ENCODE data around the gene DIO3.
"Not testable (repeated sequence)": the region's sequence is repeated elsewhere in the genome, so short reads cannot be mapped to it uniquely, and the experiment has no call there.

The DIO3 gene

DNA sequence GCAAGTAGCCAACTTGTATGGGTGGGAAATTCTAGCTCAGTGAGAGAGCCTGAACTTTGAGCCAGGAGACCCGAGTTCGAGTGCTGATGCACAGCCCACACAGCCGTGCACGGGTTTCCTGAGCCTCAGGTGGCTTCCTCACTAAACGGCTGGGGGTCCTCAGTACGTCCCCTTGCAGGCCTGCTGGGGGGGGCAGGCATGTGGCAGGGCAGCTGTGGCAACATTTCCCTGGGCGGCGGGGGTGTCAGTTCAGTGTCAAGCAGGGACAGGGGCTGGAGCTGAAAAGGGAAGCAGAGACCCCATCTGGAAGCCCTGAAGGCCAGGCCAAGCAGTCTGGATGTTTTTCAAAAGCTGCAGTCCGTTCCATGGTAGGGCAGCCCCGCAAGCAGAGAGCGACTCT lies 14.6 kb upstream of the DIO3 start:
- no peak overlapping the region for H3K4me3 ChIP-seq (ENCODE audit: low read length)
- H3K9ac ChIP-seq (ENCODE audit: low read length) = no peak overlapping the region
- no peaks in the 10 kb centered on the region for H3K9me3 ChIP-seq (ENCODE audit: control insufficient read depth, low read length)
- no peaks in the 10 kb centered on the region for H3K4me1 ChIP-seq (ENCODE audit: control insufficient read depth, insufficient read depth, low read length)
- H3K27me3 ChIP-seq (ENCODE audit: control insufficient read depth, insufficient read depth, low read length) = no peaks in the 10 kb centered on the region
- no peaks in the 10 kb centered on the region for H3K36me3 ChIP-seq (ENCODE audit: control insufficient read depth, insufficient read depth, low read length)

DNA sequence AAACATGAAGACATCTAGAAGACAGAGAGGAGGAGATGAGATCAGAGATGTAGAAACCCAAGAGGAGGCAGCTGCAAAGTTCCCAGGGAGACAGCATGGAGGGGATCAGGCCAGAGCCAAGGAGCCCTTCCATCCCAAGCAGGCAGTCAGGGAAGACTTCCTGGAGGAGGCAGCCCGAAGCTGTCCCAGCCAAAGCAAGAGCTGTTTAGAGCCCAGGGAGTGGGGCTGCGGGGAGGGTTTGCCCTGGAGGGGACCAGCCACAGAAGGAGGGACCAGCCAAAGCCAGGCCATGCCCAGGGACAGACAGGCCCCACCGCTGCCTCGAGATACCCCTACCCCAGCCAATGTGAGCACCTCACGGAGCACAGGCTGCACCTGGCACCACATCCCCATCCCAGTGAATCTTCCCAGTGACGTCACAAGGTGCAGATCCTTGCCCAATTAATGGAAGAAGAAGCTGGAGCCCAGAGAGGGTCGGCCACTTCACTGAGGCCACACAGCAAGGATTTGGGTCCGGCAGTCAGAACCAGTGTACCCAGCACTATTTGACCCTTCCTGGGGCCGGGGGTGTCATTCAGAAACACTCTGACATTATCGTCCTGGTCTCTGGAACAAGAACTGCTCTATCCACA lies 14.1 kb upstream of the DIO3 start:
- no peak overlapping the region for H3K4me3 ChIP-seq (ENCODE audit: low read length)
- no peak overlapping the region for H3K9ac ChIP-seq (ENCODE audit: low read length)
- H3K4me1 ChIP-seq (ENCODE audit: control insufficient read depth, insufficient read depth, low read length) = no peaks in the 10 kb centered on the region
- no peaks in the 10 kb centered on the region for H3K27me3 ChIP-seq (ENCODE audit: control insufficient read depth, insufficient read depth, low read length)
- no peaks in the 10 kb centered on the region for H3K36me3 ChIP-seq (ENCODE audit: control insufficient read depth, insufficient read depth, low read length)
- no peaks in the 10 kb centered on the region for H3K9me3 ChIP-seq (ENCODE audit: control insufficient read depth, low read length)

DNA sequence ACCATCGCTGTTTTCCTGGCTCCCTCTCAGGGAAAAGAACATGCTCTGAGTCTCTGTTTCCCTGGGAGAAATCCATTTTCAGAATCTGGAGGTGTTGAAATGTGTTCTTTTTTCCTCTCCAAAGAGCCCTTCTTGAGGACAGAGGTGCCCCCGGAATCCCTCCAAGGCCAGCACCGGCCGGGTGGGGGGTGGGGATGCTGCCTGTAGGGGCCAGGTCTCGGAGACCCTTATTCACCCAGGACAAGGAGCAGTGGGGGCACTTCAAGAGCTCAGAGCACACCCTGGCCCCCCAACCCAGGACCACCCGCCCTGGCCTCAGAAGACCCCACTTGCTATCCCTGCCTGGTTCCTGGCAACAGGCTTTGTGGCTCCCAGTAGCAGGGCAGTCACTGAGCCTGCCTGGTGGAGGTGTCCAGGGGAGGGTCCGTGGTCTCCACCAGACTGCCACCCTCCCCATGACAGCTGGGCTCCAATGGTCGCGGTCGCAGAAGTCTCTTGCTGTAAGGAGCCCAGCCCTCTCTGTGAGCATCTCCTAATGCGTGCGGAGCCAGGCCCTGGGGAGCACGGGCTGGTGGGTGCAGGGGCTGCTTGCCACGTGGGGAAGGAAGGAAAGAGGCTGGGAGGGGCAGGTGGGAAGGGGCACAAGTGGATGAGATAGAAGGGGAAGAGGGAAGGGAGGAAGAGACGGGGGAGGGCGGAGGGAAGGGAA lies 13.2 kb upstream of the DIO3 start:
- Histone ChIP-seq H3K4me3 (ENCODE audit: low read length) (no peak overlapping the region), H3K9ac (ENCODE audit: low read length) (no peak overlapping the region), H3K27me3 (ENCODE audit: control insufficient read depth, insufficient read depth, low read length) (no peaks in the 10 kb centered on the region), H3K36me3 (ENCODE audit: control insufficient read depth, insufficient read depth, low read length) (no peaks in the 10 kb centered on the region), H3K9me3 (ENCODE audit: control insufficient read depth, low read length) (no peaks in the 10 kb centered on the region), H3K4me1 (ENCODE audit: control insufficient read depth, insufficient read depth, low read length) (no peaks in the 10 kb centered on the region)

DNA sequence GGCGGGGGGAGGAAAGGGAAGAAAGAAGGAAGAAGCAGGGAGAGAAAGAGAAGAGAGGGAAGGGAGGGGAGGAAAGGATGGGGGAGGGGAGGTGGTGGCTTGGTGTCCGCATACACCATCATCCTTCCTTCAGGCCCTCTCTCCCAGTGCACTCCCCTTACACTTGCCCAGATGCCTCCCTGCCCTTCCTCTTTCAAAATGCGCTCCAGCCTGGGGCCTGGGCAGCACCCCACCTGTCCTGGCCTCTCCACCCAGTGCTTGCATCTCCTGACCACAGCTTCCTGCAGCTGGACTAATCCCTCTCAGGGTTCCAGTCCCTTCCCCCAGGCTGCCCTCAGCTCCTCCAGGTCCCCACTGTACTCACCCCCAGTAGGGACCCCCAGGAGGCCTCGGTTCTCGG lies 12.6 kb upstream of the DIO3 start:
- no peaks in the 10 kb centered on the region for H3K27me3 ChIP-seq (ENCODE audit: control insufficient read depth, insufficient read depth, low read length)
- no peaks in the 10 kb centered on the region for H3K9me3 ChIP-seq (ENCODE audit: control insufficient read depth, low read length)
- no peaks in the 10 kb centered on the region for H3K36me3 ChIP-seq (ENCODE audit: control insufficient read depth, insufficient read depth, low read length)
- no peaks in the 10 kb centered on the region for H3K4me1 ChIP-seq (ENCODE audit: control insufficient read depth, insufficient read depth, low read length)
- H3K9ac ChIP-seq (ENCODE audit: low read length) = no peak overlapping the region
- H3K4me3 ChIP-seq (ENCODE audit: low read length) = no peak overlapping the region

DNA sequence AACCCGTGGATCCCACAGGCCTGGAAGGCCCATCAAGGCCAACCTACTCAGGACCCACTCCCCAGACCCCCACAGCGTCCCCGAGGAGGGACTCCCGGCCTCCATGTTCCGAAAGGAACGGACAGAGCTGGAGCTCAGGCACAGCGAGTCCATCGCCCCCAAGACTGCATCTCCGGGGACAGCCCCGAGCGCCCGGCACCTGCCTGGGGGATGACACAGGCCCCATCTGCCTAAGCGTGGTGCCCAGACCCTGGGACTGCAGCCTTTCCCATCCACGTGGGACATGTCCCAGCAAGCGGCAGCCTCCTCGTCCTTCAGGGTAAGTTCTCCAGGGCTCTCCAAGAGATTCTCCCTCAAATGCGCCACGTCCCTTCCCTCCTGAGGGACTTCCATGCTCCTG lies 12.1 kb upstream of the DIO3 start:
- no peak overlapping the region for H3K9ac ChIP-seq (ENCODE audit: low read length)
- H3K27me3 ChIP-seq (ENCODE audit: control insufficient read depth, insufficient read depth, low read length) = no peaks in the 10 kb centered on the region
- H3K4me1 ChIP-seq (ENCODE audit: control insufficient read depth, insufficient read depth, low read length) = no peaks in the 10 kb centered on the region
- H3K36me3 ChIP-seq (ENCODE audit: control insufficient read depth, insufficient read depth, low read length) = no peaks in the 10 kb centered on the region
- no peaks in the 10 kb centered on the region for H3K9me3 ChIP-seq (ENCODE audit: control insufficient read depth, low read length)
- no peak overlapping the region for H3K4me3 ChIP-seq (ENCODE audit: low read length)

DNA sequence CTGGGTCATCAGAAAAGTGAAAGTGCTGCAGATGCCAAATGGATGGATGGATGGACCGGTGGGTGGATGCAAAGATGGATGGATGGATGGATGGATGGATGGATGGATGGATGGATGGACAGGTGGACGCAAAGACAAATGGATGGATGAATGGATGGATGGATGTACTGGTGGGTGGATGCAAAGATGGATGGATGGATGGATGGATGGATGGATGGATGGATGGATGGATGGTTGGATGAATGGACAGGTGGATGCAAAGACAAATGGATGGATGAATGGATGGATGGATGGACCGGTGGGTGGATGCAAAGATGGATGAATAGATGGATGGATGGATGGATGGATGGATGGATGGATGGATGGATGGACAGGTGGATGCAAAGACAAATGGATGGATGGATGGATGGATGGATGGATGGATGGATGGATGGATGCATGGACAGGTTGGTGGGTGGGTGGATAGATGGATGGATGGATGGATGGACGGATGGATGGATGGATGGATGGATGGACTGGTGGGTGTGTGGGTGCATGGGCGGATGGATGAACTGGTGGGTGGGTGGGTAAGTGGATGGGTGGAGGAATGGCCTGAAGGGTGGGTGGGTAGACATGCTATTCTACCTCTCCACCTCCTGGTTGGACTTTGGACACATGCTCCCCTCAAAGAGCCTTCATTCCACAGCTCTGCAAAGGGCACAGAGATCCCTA lies 10.9 kb upstream of the DIO3 start:
- not testable (repeated sequence) for H3K4me3 ChIP-seq (ENCODE audit: low read length); H3K4me1 ChIP-seq (ENCODE audit: control insufficient read depth, insufficient read depth, low read length); H3K9ac ChIP-seq (ENCODE audit: low read length); H3K36me3 ChIP-seq (ENCODE audit: control insufficient read depth, insufficient read depth, low read length); H3K27me3 ChIP-seq (ENCODE audit: control insufficient read depth, insufficient read depth, low read length); H3K9me3 ChIP-seq (ENCODE audit: control insufficient read depth, low read length)

DNA sequence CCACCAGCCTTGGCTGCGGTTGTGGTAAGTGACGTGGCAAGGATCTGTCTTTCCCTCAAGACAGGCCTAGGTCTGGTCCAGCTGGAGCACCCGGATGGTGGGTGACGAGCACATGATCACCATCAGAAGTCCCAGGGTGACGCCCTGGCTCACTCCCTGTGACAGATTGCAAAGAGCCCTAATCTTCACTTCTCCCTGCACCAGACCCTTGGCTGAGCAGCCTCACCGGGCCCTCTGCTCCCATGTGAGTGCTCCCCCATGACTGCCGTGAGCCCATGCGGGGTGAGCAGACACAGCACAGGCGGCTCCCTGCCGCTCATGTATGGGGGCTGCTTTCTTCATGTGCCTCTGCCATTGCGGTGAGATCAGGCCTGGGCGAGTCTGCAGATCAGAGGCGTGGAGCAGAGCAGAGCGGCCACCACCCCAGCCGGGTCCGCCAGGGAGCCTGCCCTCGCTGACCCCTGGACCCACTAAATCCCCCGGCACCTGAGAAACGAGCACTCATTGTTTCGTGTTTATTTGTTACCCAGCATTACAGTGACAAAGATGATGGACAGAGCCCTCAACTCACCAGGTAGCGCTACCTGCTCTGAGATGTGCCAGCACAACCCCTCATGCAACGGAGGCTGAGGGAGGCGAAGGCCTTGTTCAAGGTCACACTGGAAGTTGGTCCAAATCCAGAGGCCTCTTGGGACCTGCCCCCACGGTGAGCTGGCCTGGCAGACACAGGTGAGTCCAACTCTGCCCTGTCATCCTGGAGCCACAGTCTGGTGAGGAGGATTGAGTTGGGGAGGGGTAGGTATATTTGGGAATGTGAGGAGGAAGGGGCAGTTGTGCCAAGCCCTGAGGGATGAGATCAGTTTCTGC lies 9.3 kb upstream of the DIO3 start:
- H3K9ac ChIP-seq (ENCODE audit: low read length) = no peak overlapping the region
- H3K36me3 ChIP-seq (ENCODE audit: control insufficient read depth, insufficient read depth, low read length) = no peaks in the 10 kb centered on the region
- peaks cover 6% of the 10 kb centered on the region for H3K27me3 ChIP-seq (ENCODE audit: control insufficient read depth, insufficient read depth, low read length)
- H3K9me3 ChIP-seq (ENCODE audit: control insufficient read depth, low read length) = no peaks in the 10 kb centered on the region
- no peaks in the 10 kb centered on the region for H3K4me1 ChIP-seq (ENCODE audit: control insufficient read depth, insufficient read depth, low read length)
- no peak overlapping the region for H3K4me3 ChIP-seq (ENCODE audit: low read length)

DNA sequence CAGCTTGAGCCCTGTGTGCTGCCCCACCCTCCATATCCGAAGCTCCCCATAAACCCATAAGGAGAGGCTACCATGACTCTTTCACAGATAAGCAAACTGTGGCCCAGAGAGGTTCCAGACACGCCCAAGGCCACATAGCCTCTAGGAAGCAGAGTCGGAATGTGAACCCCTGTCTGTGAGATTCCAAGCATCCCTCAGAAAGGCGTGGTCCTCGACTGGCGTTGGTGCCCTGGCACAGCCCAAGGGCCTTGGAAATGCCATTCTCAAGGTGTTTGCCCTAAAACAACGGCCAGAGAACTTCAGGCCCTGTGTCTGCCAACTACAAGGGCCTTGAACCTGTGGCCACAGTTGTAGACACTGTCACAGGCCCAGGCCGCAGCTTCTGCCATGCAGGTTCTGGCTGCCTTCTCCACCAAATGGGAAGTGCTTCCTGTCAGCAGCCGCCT lies 8.5 kb upstream of the DIO3 start:
- no peaks in the 10 kb centered on the region for H3K4me1 ChIP-seq (ENCODE audit: control insufficient read depth, insufficient read depth, low read length)
- no peaks in the 10 kb centered on the region for H3K9me3 ChIP-seq (ENCODE audit: control insufficient read depth, low read length)
- no peak overlapping the region for H3K4me3 ChIP-seq (ENCODE audit: low read length)
- no peaks in the 10 kb centered on the region for H3K36me3 ChIP-seq (ENCODE audit: control insufficient read depth, insufficient read depth, low read length)
- peaks cover 6% of the 10 kb centered on the region for H3K27me3 ChIP-seq (ENCODE audit: control insufficient read depth, insufficient read depth, low read length)
- no peak overlapping the region for H3K9ac ChIP-seq (ENCODE audit: low read length)

DNA sequence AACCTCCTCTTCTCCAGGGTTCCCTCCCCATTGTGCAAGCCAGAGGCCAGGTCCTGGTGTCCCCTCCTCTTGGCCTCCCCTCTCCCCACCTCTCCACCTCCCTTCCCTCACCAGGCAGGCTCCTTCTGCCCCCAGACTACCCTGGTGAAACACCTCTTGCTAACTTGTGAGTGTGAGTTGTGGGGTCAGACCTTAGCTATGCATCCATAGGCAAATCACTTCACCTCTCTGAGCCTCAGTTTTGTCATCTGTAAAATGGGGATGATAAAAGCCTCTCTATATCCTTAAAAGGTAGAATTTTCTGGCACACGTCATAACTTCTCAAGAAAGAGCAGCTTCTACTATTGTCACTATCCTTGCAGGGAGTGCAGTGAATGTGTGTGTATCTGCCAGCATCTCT lies 7.9 kb upstream of the DIO3 start:
- Histone ChIP-seq H3K4me1 (ENCODE audit: control insufficient read depth, insufficient read depth, low read length) (no peaks in the 10 kb centered on the region), H3K36me3 (ENCODE audit: control insufficient read depth, insufficient read depth, low read length) (no peaks in the 10 kb centered on the region), H3K9ac (ENCODE audit: low read length) (no peak overlapping the region), H3K27me3 (ENCODE audit: control insufficient read depth, insufficient read depth, low read length) (peaks cover 10% of the 10 kb centered on the region), H3K4me3 (ENCODE audit: low read length) (no peak overlapping the region), H3K9me3 (ENCODE audit: control insufficient read depth, low read length) (no peaks in the 10 kb centered on the region)

DNA sequence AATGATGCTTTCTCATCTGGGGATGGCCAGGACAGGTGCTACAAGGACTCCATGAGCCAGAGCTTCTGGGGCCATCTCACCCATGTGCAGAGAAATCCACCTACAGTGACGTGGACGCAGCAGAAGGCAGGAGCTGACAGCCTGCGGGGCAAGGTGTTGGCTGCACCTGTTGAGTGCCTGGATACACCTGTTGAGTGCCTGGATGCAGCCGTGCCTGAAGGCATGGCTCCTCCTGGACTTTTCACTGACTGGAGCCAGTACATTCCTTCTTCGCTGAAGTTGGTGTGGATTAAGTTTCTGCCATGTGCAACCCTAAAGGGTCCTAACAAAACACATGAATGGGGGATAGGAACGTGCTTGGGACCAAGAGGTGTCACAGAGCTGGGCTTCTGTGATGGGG lies 7.4 kb upstream of the DIO3 start:
- H3K9me3 ChIP-seq (ENCODE audit: control insufficient read depth, low read length) = no peaks in the 10 kb centered on the region
- no peaks in the 10 kb centered on the region for H3K36me3 ChIP-seq (ENCODE audit: control insufficient read depth, insufficient read depth, low read length)
- H3K27me3 ChIP-seq (ENCODE audit: control insufficient read depth, insufficient read depth, low read length) = peaks cover 13% of the 10 kb centered on the region
- no peaks in the 10 kb centered on the region for H3K4me1 ChIP-seq (ENCODE audit: control insufficient read depth, insufficient read depth, low read length)
- H3K4me3 ChIP-seq (ENCODE audit: low read length) = no peak overlapping the region
- H3K9ac ChIP-seq (ENCODE audit: low read length) = no peak overlapping the region

DNA sequence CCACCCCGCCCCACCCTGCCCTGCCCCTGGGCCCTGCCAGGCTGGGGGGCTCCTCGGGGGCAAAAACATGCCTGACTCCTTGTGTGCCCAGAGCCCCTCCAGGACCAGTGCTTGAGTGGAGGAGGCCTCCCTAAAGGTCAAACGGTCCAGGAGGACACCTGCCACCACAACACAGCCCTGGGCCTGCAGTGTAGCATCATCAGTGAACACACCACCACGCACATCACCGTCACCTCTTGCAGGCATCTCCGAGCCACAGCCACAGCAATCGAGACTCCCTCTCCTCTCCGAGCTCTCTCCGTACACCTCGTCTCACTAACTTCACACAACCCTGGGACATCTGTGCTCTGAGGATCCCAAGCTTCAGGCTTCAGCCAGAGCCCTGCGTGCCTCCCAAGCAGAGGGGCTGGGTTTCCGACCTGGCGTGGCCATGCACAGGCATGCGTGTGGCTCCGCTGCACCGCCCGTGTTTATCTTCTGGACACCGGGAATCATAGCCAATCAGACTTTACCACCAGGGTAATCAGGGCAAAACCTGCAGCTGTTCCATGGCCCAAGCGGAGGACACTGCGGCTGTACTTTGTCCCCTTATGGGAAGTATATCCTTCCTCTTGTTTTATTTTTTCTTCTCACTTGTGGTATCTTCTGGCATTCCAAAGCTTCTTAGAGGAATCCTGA lies 6.2 kb upstream of the DIO3 start:
- H3K9me3 ChIP-seq (ENCODE audit: control insufficient read depth, low read length) = no peaks in the 10 kb centered on the region
- no peak overlapping the region for H3K9ac ChIP-seq (ENCODE audit: low read length)
- no peaks in the 10 kb centered on the region for H3K36me3 ChIP-seq (ENCODE audit: control insufficient read depth, insufficient read depth, low read length)
- H3K27me3 ChIP-seq (ENCODE audit: control insufficient read depth, insufficient read depth, low read length) = peaks cover 23% of the 10 kb centered on the region
- H3K4me1 ChIP-seq (ENCODE audit: control insufficient read depth, insufficient read depth, low read length) = no peaks in the 10 kb centered on the region
- H3K4me3 ChIP-seq (ENCODE audit: low read length) = no peak overlapping the region
